Right lobe of liver (tissue), 6 donors: ENCODE data around the gene KCNC3. TPM values are rescaled to one million over a fixed set of nuclear protein-coding genes. Genes with fewer than 3 reads are reported as not detected.

Experiments used
- ATAC-seq, 4 donors: fragments of 200-7000 bp; cut with Tn5 transposase; one replicate each; pipeline ENCODE4 v1.9.1; 2020; ENCODE audit warnings: mild to moderate bottlenecking in 4 of 4, moderate library complexity in 4 of 4
- DNase-seq, 3 donors: peaks; one replicate each; pipeline ENCODE4 v3.0.0-alpha.2; 2020
- H3K27ac ChIP-seq, 3 donors: fragments of 200-600 bp; one replicate each; pipeline ENCODE4 v1.8.0; 2022
- H3K27me3 ChIP-seq, 2 donors: fragments of 200-600 bp; one replicate each; pipeline ENCODE4 v1.8.0; 2022
- H3K36me3 ChIP-seq, 4 donors: fragments of 200-600 bp; sonication (generic) in 1 of 4; one replicate each; pipeline versions ENCODE4 v1.5.1 to v1.8.0; 2017 to 2022; ENCODE audit warnings: control low read depth in 1 of 4
- H3K4me1 ChIP-seq, 4 donors: fragments of 200-600 bp; sonication (generic) in 1 of 4; one replicate each; pipeline versions ENCODE4 v1.5.1 to v1.8.0; 2017 to 2022; ENCODE audit warnings: control low read depth in 1 of 4
- H3K4me3 ChIP-seq, 3 donors: fragments of 200-600 bp; one replicate each; pipeline ENCODE4 v1.8.0; 2022
- H3K9me3 ChIP-seq, 4 donors: fragments of 200-600 bp; sonication (generic) in 1 of 4; one replicate each; pipeline versions ENCODE4 v1.5.1 to v1.8.0; 2017 to 2022; ENCODE audit warnings: control low read depth in 1 of 4
- CTCF ChIP-seq, 4 donors: fragments of 200-600 bp in 3 of 4; fragments of 450-650 bp in 1 of 4; IDR thresholded peaks; one replicate each; pipeline versions ENCODE4 v1.5.1 to v1.8.0; 2016 to 2022; ENCODE audit warnings: antibody characterized with exemption in 4 of 4, mild to moderate bottlenecking in 2 of 4
- POLR2A ChIP-seq: fragments of 450-650 bp; IDR thresholded peaks from one replicate; pipeline ENCODE4 v1.6.1; 2017; ENCODE audit warnings: antibody characterized with exemption, mild to moderate bottlenecking
- WGBS: methylation state at CpG from one replicate; pipeline ENCODE4 v1.1.6; 2018; ENCODE audit warnings: low coverage, low lambda C conversion rate; ENCODE audit not compliant: insufficient coverage; ENCODE audit errors: missing lambda C conversion rate; 5-methylcytosine and 5-hydroxymethylcytosine counted together
- intact Hi-C, 2 donors: fragments of 100-400 bp; cut with DNase I; formaldehyde crosslinking; loops; one replicate each; pipeline versions ENCODE4 v1.11.2 to v1.14.1; 2022
- total RNA-seq, 6 experiments: library from RNA; depleted of rRNA in 2 of 6; stranded (reverse); fragments of >200 nt in 2 of 6; fragmentation: NEBNext Ultra II Directional in 3 of 6; extraction: Animal tissue kit (Norgen Biotek cat#: 25700) in 3 of 6; gene quantifications; one replicate each; pipeline versions ENCODE4 v1.1.0 to v1.2.4, GENCODE V29; 2016 to 2023
- donor health status: DM: no; HTN: yes; CAD: no.
- donor health status: DM: no; HTN: no; CAD: no.
- donor health status: DM: no; HTN: no; CAD: no.
- donor health status: DM: no; HTN: yes; CAD: no.
- donor health status: DM: no; HTN: yes; CAD: no.

Gene KCNC3
- total RNA-seq, 6 experiments from 2014 or later: 0.92 to 3.0 (median 2.3) TPM

- intact Hi-C loops: no loop called here
- no peak for DNase-seq
- WGBS: 16% methylated on average over 12 of the region's 27 CpGs
These were observed 16.0 kb downstream of the KCNC3 start for GRCh38 chr19:50312967-50313811.

GRCh38 chr19:50311723-50312635 lies 17.2 kb downstream of the KCNC3 start:
- H3K9me3 ChIP-seq: no peaks in the 10 kb centered on the region
- intact Hi-C loops: no loop called here
- DNase-seq (no peak), ATAC-seq (peak in 1 of 4 donors; percentile 9)
- no peak overlapping the region for H3K27ac ChIP-seq
- TF ChIP-seq POLR2A: no peak
- TF ChIP-seq CTCF (IDR thresholded peaks at IDR 0.05): no peak
- WGBS: 6% methylated on average over 20 of the region's 42 CpGs
- no peak overlapping the region for H3K4me3 ChIP-seq
- peaks cover 0 to 7% (median 0%) of the 10 kb centered on the region in 4 donors for H3K36me3 ChIP-seq
- H3K4me1 ChIP-seq: no peaks in the 10 kb centered on the region
- no peaks in the 10 kb centered on the region for H3K27me3 ChIP-seq

More at GRCh38 chr19:50312967-50313811, 16.0 kb downstream of the KCNC3 start:
- no peak overlapping the region for H3K27ac ChIP-seq
- TF ChIP-seq CTCF (IDR thresholded peaks at IDR 0.05) (no peak), POLR2A (no peak)
- H3K4me1 ChIP-seq: no peaks in the 10 kb centered on the region
- H3K36me3 ChIP-seq: peaks cover 0 to 4% (median 0%) of the 10 kb centered on the region in 4 donors
- H3K4me3 ChIP-seq: no peak overlapping the region
- ATAC-seq: no peak
- no peaks in the 10 kb centered on the region for H3K27me3 ChIP-seq
- no peaks in the 10 kb centered on the region for H3K9me3 ChIP-seq

GRCh38 chr19:50310759-50311465 lies 18.3 kb downstream of the KCNC3 start:
- Histone ChIP-seq H3K27ac (no peak overlapping the region), H3K27me3 (no peaks in the 10 kb centered on the region), H3K4me3 (no peak overlapping the region), H3K36me3 (peaks cover 0 to 10% (median 0%) of the 10 kb centered on the region in 4 donors), H3K4me1 (no peaks in the 10 kb centered on the region), H3K9me3 (no peaks in the 10 kb centered on the region)
- intact Hi-C loops: no loop called here
- no peak for TF ChIP-seq POLR2A
- TF ChIP-seq CTCF (IDR thresholded peaks at IDR 0.05): no peak
- ATAC-seq: no peak
- DNase-seq: no peak
- WGBS: 19% methylated on average over 6 of the region's 10 CpGs

GRCh38 chr19:50309396-50310125 lies 19.6 kb downstream of the KCNC3 start:
- H3K4me1 ChIP-seq: no peaks in the 10 kb centered on the region
- no peaks in the 10 kb centered on the region for H3K9me3 ChIP-seq
- TF ChIP-seq POLR2A (no peak), CTCF (IDR thresholded peaks at IDR 0.05) (no peak)
- DNase-seq (no peak), ATAC-seq (no peak)
- intact Hi-C loops: no loop called here
- no peak overlapping the region for H3K4me3 ChIP-seq
- H3K27me3 ChIP-seq: no peaks in the 10 kb centered on the region
- H3K27ac ChIP-seq: no peak overlapping the region
- 73% methylated on average over 12 of the region's 16 CpGs for WGBS
- peaks cover 0 to 10% (median 0%) of the 10 kb centered on the region in 4 donors for H3K36me3 ChIP-seq
